ENCODE results near the gene ZNF407. TPM values are rescaled to one million over a fixed set of nuclear protein-coding genes. Genes with fewer than 3 reads are reported as not detected.

Gene ZNF407
- total and polyA plus RNA-seq, 3 donors from 2014 or later = 10.9 to 35.9 (median 30.8) TPM

- no peak overlapping the region for H3K4me3 ChIP-seq
- no peaks in the 10 kb centered on the region for H3K9me3 ChIP-seq
- no peaks in the 10 kb centered on the region for H3K4me1 ChIP-seq
- no peak for TF ChIP-seq CTCF (IDR thresholded peaks at IDR 0.05)
- no peak for TF ChIP-seq POLR2A (IDR thresholded peaks at IDR 0.05)
- no peaks in the 10 kb centered on the region for H3K27me3 ChIP-seq
- 87 to 90% methylated on average over 9 of the region's 9 CpGs for WGBS, 2 donors
- no peak overlapping the region for H3K27ac ChIP-seq
- intact Hi-C loops (cut with DNase I; ENCODE audit: low total_unique reads) = no loop called here
- no peaks in the 10 kb centered on the region for H3K36me3 ChIP-seq (ENCODE audit: low read depth, missing control alignments)
- no peak for DNase-seq
These were observed 28.6 kb downstream of the ZNF407 start for GRCh38 chr18:74626049-74626874.

GRCh38 chr18:74630804-74631203 lies 33.1 kb downstream of the ZNF407 start:
- H3K9me3 ChIP-seq = no peaks in the 10 kb centered on the region
- TF ChIP-seq CTCF (IDR thresholded peaks at IDR 0.05) (no peak), POLR2A (IDR thresholded peaks at IDR 0.05) (no peak)
- H3K4me1 ChIP-seq = no peaks in the 10 kb centered on the region
- H3K27ac ChIP-seq = no peak overlapping the region
- 85 to 93% methylated on average over 6 of the region's 6 CpGs for WGBS, 2 donors
- H3K27me3 ChIP-seq = no peaks in the 10 kb centered on the region
- no peak overlapping the region for H3K4me3 ChIP-seq
- no peaks in the 10 kb centered on the region for H3K36me3 ChIP-seq (ENCODE audit: low read depth, missing control alignments)
- intact Hi-C loops (cut with DNase I; ENCODE audit: low total_unique reads) = no loop called here
- DNase-seq = no peak

GRCh38 chr18:74631212-74631611 lies 33.5 kb downstream of the ZNF407 start:
- Histone ChIP-seq H3K9me3 (no peaks in the 10 kb centered on the region), H3K27me3 (no peaks in the 10 kb centered on the region), H3K27ac (no peak overlapping the region), H3K4me3 (no peak overlapping the region), H3K36me3 (ENCODE audit: low read depth, missing control alignments) (no peaks in the 10 kb centered on the region), H3K4me1 (no peaks in the 10 kb centered on the region)
- WGBS, 2 donors = 81 to 82% methylated on average over 2 of the region's 2 CpGs
- TF ChIP-seq CTCF (IDR thresholded peaks at IDR 0.05) (no peak), POLR2A (IDR thresholded peaks at IDR 0.05) (no peak)
- no peak for DNase-seq
- intact Hi-C loops (cut with DNase I; ENCODE audit: low total_unique reads) = no loop called here

GRCh38 chr18:74631623-74632350 lies 34.1 kb downstream of the ZNF407 start:
- no peaks in the 10 kb centered on the region for H3K27me3 ChIP-seq
- H3K4me1 ChIP-seq = no peaks in the 10 kb centered on the region
- no peaks in the 10 kb centered on the region for H3K36me3 ChIP-seq (ENCODE audit: low read depth, missing control alignments)
- TF ChIP-seq POLR2A (IDR thresholded peaks at IDR 0.05) (no peak), CTCF (IDR thresholded peaks at IDR 0.05) (no peak)
- intact Hi-C loops (cut with DNase I; ENCODE audit: low total_unique reads) = no loop called here
- DNase-seq = no peak
- H3K4me3 ChIP-seq = no peak overlapping the region
- 75 to 90% methylated on average over 13 of the region's 13 CpGs for whole genome bisulfite sequencing, 2 donors
- H3K27ac ChIP-seq = no peak overlapping the region
- no peaks in the 10 kb centered on the region for H3K9me3 ChIP-seq

All from testis (tissue), 3 donors.